A172 (cell line): Measurements from ENCODE around the gene PRUNE2. TPM values are rescaled to one million over a fixed set of nuclear protein-coding genes. Genes with fewer than 3 reads are reported as not detected.
"Not testable (repeated sequence)": the region's sequence is repeated elsewhere in the genome, so short reads cannot be mapped to it uniquely, and the experiment has no call there.

Experiments used
- DNase-seq: peaks from one replicate; pipeline ENCODE4 v3.0.0-alpha.2; 2015; ENCODE audit warnings: low spot score
- total RNA-seq: library from RNA; depleted of rRNA; stranded (reverse); fragments of >200 nt; shearing (Covaris generic); gene quantifications from 2 replicates; pipeline ENCODE4 v1.2.3, GENCODE V29; 2014

The PRUNE2 gene
- total RNA-seq, 1 experiment from 2014 or later: 9.3 TPM

DNA sequence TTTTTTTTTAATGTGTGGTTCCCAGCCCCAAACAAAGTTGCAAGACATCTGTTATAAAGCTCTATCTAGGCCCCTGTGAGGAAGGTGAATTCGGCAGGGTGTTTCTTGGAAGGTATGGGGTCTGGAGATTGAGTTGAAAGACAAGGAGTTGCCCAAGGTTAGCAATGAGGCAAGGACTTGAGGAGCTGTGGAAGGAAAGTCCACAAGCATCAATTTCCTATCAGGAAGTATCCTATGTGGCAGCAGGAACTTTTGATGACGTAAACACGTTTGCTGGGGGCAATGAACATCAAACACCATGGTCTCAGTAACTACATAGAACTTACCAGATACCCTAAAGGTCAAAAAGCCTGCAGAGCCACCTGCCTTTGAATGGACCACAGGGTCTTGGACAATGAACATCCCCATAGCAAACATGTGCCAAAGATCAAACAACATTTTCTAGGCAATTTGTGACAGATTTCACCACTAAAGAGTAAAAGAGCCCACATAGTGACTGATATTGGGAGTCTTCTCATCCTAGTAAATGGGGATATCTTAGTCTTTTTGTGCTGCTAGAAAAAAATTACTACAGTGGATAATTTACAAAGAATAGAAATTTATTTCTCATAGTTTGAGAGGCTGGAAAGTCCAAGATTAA is 301.9 kb downstream of the PRUNE2 start:
- no peak for DNase-seq

DNA sequence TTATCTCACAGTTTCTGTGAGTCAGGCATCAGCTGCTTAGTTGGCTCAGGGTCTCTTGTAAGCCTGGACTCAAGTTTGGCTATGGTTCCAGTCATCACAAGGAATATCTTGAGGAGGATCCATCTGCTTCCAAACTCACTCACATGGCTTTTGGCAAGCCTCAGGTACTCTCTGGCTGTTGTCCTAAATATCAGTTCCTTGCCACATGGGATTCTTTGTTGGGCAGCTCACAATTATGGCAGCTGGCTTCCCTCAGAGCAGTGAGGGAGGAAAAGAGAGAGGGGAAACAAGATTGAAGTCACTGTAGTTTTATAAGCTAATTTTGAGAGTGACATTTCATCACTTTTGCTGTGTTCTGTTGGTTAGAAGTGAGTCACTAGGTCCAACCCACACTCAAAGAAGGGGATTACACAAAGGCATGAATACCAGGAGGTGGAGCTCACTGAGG is 302.4 kb downstream of the PRUNE2 start:
- DNase-seq: no peak

DNA sequence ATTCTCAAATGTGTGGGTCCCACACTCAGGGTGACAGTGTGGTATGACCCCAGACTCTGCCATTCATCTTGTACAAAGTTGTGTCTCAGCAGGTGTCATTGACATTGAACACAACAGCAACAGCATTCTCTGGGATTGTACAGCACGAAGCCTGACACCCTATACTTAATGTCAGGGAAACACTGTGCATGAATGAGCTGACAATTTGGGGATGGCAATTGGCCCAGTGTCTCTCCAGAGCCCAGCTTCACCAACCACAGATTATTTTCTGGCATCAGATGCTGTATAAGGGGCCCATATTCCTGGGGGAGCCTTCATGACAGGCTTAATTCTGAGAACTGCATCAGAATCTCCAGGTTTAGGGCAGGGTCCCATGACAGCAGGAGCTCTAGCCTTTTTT is 303.7 kb downstream of the PRUNE2 start:
- DNase-seq: no peak

DNA sequence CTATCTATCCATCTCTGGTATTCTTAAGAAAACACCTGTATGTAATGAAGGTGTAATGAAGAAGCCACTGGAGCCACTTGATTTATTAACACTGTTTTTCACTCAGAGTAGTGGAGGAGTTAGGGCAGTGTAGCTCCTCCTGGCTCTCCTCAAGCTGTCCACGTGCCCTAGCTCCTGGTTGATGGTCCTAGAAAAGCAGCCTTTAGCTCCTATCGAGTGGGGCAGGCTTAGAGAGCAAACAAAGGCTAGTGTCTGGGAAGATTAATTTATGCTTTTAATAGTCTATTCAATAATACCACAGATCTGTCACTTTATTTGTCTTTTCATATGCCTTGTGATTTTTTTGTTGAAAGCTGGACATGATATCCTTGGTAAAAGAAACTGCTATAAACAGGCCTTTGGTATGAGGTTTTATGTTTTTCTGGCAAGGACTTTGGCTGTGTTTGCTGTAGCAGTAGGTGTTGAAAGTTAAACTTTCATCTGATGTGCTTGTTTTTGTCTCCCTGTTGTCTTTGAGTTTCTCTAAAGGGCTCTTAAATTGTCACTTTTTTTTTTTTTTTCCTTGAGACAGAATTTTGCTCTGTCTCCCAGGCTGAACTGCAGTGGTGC is 305.8 kb downstream of the PRUNE2 start:
- no peak for DNase-seq

DNA sequence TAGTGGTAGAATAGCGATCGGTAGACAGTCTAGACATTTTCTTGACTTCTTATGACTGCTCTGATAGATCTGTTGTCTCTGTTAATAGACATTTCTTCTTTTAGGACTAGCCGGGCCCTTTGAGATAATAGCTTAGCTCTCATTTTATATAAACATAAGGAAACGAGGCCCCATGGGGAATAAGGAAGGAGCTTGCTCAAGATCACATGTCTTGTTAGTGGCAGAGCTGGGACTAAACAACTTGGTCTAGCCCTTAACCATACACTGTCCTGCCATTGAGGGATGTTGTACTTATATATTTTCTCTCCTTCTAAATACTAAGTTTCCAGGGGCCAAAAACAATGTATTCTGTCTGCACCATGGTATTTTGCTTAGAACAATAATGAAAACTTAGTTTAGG is 306.9 kb downstream of the PRUNE2 start:
- DNase-seq: no peak

DNA sequence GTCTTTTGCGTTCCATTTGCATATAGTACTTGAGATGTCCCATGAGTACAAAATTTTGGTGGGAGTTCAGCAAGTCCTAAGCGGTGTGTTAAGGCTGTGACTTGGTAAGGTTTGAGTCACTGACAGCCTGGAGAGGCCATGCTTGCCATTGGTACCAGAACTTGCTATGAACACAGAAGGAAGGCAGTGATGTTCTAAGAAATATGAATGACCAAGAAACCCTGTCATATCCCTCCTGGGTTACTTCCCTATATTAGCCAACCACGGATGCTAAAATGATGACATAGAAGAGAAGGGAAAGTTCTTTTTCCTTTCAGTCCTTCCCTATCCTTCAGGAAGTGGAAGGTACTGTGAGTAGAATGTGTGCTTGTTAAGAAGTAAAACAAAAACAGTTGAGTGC is 310.3 kb downstream of the PRUNE2 start:
- no peak for DNase-seq

DNA sequence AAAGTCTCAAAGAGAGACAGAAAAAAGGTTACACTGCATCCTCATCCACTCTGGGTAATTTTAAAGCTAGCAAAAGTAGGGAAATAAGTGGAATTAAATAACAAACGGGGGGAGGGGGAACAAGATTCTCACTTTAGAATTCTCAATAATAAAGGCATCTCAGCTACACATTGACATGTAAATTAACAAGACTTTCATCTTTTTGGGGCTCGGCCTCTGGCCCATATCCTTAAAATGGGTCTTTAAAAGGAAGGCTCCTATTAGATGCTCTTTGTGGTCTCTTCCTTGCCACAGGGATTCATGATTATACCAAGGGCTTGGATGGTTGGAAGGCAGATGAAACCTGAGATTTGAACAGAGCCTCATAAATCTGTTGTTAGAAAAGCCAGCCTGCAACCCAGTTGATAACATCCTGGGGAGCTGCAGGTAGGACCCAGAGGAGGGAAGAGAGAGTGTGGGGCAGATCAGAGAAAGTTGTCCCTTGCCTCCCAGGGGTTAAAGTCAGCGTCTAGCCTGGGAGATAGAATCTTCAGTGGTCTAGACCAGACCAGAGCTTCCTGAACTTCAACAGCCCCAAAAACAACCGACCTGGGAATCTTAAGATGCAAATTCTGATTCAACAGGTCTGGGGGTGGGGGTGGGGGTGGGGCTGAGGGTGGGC is 311.0 kb downstream of the PRUNE2 start:
- no peak for DNase-seq

DNA sequence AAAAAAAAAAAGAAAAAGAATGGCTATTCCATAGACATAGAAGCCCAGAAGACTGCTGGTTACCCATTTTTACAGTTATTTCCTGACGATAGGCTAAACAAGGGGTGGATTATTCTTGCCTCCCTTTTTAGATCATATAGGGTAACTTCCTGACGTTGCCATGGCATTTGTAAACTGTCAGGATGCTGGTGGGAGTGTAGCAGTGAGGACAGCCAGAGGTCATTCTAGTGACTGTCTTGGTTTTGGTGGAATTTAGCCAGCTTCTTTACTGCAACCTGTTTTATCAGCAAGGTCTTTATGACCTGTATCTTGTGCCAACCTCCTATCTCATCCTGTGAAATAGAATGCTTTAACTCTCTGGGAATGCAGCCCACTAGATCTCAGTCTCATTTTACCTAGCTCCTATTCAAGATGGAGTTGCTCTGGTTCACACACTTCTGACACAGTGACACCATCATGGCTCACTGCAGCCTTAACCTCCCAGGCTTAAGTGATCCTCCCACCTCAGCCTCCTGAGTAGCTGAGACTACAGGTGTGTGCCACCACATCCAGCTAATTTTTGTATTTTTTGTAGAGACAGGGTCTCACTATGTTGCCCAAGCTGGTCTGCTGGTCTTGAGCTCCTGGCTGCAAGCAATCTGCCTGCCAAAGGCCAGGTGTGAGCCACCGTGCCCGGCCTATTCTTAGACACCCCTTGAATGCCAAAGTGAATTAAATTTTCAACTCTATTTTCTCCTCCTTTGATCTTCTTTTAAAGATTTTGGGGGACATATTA is 311.8 kb downstream of the PRUNE2 start:
- not testable (repeated sequence) for DNase-seq

DNA sequence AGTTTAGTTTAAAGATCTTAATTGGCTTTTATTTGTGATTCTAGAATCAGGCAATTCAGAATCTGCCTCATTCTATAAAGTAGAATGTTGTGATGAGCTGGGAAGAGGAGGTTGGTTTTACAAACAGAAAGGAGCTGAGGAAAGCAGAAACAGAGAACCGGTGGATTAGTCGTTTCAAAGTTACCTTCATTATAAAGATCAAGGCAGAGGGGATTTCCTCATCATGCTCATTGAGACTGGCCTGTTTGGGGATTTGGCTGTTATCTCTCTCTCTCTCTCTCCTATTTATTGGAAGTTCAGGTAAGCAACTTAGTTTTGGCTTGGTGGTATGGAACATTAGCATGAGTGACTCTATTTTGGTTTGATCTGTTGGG is 313.0 kb downstream of the PRUNE2 start:
- no peak for DNase-seq

DNA sequence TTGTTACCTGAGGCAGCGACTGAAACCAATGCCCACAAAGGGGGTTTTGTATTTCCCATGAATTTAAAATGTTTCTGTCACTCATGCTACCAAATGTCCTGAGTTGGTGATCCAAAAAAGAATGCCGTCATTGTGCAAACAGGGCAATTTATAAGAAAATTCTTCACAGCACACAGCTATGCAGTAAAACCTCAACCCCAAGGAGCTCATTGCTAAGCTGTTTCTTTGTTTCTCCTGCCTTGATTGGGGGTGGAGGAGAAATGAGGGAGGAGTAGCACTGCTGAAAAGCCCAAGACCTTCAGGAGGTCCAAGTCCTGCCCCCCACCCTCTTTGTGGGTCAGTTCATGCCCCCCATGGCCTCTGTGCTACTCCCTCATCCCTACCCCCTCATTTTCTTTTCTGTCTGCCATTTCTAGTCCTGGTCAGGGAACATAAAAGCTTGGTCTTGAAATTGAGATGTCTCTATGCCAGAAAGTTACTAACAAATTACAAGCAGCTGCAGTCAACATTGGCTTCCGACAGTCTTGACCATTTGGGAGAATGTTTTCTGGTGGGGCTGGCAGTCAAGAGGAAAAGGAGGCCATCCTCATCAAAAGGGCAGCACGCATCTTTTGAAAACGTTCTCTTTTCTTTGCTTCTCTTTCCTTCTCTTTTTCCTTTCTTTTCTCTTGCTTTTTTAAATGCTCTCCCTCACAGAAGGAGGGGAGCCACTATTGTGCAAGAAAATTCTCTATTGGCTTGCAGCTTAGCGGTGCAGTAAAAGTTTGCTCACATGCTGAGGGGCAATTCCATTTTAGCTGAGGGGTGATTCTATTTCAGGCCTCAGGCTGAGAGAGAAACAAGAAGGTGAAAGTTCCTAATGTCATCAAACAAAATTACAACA is 313.6 kb downstream of the PRUNE2 start:
- no peak for DNase-seq

DNA sequence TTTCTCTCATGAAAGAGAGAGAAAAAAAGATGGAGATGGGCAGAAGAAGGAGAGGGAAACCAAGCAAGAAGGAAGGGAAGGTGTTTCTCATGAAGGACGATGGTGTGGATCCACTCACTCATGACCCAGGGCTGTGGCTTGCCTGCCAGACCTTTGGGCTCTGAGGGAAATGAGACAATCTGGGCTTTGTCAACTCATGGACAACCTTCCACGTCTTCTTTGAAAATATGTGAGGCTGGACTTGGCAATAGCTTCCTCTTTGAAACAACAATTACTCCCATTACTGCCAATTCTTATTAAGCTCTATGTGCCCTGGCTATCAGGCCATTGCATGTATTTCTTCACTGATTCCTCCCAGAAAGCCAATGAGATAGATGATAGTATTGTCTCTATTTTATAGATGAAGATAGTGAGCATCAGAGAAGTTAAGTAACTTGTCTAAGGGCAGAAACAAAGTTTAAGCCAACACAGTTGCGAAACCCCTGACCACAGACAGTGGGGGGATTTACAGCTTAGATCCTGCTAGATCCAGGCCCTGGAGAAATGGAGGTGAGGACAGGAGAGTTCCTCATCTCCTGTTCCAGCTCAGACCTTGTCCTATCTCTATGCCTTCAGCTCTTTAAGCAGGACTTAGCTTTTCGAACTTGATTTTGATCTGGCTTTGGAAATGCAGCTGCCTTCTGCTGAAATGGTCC is 314.5 kb downstream of the PRUNE2 start:
- DNase-seq: no peak

DNA sequence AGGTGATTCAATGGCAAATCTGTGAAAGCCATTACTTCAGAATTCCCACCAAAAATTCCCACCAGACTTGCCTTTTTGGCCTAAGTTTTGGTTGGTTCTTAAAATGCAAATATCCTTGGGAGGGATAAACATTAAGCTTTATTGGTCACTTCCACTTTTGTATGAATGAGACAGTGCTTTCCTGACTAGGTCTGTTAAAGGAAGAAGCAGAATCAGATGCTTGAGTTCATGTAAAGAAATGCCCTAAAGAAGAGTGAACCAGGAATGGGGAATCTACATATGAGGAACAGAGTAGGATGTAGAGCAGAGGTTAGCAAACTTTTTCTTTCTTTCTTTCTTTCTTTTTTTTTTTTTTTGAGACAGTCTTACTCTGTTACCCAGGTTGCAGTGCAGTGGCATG is 317.6 kb downstream of the PRUNE2 start:
- DNase-seq: no peak

DNA sequence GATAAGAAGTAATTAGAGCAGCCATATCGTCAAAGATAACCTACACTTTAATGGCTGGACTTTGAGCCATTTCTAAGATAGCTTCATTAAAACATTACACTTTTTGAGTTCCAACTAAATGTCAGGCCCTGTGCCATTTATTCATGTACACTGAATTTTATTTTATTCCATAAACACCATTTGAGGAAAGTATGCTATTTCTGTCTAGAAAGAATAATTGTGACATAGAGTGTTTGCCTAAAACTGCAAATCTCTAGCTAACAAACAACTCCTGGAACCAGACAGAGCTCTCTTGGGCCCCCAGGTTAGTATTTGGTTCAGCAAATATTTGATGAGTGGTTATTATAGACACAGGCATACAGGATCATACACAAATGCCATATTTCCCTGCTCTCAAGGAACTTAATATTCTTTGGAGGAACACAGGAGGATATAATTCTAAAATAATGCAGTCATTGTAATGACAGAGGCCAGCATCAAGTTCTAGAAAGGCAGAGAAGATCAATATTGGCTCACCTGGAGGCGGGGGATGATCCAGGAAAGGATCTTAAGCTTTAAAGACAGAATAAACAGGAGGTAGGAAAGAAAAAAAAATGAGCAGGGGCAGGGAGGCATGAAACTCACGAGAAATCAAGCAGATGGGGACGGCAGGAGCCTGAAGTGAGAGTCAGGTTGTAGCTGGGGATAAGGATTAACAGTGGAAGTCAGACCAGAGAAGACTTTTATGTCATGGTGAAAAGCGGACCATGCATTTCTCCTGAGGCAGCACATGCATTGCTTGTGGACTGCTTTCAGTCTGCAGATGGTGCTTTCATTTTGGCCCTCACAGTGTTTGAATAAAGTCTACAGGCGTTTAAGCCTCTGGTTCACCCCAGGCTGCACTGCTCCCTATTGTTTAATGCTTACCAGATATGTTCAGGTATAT is 319.3 kb downstream of the PRUNE2 start:
- no peak for DNase-seq

DNA sequence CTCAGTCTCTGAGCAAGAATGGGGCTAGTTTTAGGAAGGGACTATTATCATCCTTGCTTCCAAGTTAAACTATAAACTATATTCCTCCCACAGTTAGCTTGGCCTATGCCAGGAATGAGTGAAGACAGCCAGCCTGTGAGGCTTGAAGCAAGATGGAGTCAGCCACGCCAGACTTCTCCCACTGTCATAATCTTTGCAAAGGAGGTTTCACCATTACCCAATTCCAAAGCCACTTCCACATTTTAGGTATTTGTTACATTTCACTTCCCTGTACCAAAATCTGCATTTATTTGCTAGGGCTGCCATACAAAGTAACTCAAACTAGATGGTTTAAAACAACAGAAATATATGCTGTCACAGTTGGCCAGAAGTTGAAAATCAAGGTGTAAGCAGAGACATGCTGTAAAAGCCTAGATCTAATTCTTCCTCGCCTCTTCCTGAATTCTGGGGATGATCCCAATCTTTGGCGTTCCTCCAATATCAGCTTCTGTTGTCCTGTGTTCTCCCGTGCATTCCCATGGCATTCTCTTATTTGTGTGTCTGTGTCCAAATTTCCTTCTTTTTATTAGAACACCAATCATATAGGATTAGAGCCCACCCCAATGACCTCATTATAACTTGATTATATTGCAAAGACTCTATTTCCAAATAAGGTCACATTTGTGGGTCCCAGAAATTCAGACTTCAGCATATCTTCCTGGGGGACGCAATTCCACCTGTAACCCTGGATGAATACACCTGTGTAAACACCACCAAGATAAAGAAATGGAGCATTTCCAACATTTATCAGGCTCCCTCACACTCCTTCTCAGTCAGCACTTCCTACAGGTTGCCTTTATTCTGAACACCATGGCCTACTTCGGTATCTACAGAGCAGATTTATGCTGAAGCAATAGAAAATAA is 320.2 kb downstream of the PRUNE2 start:
- DNase-seq: no peak

DNA sequence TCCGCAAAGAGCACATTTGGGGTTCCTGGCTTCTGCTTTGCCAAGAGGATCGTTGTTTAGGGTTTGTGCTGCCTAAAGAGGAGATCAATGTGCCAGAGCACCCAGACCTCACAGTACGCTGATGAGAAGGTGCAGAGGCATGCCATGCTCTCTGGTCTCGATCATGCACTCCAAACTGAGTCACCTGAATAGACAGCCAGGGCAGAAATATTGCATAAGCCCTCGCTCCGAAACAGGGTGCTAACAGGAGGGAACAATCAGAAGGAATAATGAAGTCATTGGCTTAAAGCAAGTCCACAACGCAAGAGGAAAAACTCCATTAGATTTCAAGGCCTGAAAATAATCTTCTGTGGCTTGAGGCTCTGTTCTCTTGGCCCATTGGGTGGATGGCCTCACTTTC is 322.7 kb downstream of the PRUNE2 start:
- DNase-seq: no peak

DNA sequence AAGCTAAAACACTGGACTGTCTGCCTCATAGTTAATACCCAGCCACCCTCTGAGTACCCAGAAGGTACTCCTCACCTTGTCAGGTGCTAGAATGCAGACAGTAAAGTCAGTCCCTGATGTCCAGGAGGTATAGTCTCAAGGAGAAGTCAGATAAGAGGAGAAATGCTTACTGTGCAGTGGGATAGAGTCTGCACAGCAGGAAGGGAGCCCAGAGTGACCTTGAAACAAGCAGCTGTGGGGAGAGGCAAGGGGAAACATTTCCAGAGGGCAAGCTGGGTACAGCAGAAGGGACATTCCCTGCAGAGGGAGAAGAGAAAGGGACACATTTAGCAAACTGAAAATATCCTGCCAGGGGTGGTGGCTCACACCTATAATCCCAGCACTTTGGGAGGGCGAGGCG is 324.2 kb downstream of the PRUNE2 start:
- DNase-seq: no peak

DNA sequence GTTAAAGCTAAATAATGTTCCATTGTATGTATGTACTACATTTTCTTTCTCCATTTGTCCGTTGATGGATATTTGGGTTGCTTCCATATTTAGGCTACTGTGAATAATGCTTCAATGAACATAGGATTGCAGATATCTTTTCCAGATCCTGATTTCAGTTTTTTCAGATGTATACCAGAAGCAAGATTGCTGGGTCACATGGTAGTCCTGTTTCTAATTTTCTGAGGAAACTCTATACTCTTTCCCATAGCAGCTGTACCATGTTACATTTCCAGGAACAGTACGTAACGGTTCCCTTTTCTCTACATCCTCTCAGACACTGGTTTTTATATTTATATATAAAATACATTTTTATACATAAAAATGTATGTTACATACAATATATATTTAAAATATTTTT is 325.1 kb downstream of the PRUNE2 start:
- no peak for DNase-seq

DNA sequence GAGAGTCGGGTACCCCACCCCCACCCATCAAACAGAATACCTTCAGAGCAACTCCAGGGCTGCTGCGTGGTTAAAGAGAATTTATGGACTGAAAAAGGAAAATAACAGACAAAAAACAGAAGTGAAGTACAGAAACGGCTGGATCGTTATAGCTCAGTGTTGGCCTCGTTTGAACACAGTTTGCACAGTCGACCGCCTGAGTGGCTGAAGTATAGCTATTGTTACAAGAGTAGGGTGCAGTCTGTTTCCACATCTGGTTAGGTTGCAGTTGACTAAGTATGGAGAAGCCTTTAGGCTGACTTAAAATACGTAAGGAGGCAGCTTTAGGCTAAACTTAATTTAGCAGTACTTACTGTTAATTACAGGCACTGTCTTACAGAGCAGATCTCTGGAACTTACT is 325.7 kb downstream of the PRUNE2 start:
- no peak for DNase-seq

DNA sequence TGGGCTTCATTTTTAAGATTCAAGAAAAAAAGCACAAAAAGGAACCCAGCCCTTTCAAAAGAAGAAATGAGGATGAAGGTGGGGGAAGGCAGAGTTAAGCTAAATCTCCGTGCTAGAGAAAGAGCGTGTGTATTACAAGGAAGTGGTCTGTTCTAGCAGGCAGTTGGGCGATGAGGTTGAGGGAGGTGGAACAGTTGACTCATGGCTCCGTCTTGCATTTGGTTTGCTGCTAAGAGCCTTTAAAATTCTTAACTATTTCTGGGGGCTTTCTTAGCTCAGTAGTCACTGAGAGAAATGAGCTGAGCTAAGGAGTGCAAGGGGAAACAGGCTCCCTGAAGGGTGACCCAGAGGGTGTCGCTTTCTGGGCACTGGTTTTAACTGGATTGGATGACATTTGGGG is 329.6 kb downstream of the PRUNE2 start:
- peak; percentile 95 for DNase-seq
